Measurements from ENCODE around the gene IL4I1.
"Not testable (repeated sequence)": the region's sequence is repeated elsewhere in the genome, so short reads cannot be mapped to it uniquely, and the experiment has no call there.

IL4I1 gene, protein sequence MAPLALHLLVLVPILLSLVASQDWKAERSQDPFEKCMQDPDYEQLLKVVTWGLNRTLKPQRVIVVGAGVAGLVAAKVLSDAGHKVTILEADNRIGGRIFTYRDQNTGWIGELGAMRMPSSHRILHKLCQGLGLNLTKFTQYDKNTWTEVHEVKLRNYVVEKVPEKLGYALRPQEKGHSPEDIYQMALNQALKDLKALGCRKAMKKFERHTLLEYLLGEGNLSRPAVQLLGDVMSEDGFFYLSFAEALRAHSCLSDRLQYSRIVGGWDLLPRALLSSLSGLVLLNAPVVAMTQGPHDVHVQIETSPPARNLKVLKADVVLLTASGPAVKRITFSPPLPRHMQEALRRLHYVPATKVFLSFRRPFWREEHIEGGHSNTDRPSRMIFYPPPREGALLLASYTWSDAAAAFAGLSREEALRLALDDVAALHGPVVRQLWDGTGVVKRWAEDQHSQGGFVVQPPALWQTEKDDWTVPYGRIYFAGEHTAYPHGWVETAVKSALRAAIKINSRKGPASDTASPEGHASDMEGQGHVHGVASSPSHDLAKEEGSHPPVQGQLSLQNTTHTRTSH

DNA sequence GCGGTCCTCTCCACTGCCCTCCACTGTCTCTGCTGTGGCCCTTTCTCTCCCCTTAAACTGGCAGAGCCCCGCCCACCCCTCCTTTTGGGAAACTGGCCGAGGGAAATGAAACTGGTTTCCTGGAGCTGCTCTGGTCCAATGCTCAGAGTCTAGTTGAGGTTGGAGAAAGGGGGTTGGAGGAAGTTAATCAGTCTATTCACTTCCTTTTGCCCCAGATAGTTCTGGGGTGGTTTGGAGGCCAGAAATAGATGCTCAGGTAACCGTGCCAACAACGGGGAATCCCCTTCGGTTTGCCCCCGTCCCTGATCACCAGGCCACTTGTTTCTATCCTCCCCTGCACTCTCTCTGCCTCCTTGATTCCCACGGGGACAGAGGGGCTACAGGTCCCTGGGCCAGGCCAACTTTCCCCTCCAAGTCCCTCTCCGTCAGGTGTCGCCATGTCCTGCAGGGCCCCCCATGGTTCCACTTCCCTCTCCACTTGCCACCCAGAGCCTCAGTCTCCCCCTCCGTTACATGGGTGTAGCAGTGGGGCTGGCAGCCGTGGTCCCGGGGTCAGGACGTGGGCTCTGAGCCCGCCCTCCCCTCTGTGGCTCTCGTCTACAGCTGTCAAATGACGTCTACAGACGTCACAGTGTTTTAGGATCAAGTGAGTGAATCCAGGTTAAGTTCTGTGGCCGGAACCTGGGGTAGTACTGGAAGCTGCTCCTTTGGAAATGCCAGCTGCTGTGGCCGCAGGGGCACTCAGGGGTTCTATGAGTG is at the start of gene IL4I1:
TSS of gene IL4I1 (minus strand) at position 25 of the 759 bp plus-strand sequence. CDS start 727 bp downstream, outside the sequence.
- H3K9me3 ChIP-seq (ENCODE audit: control insufficient read depth, low read length), result no peaks in the 10 kb centered on the region

DNA sequence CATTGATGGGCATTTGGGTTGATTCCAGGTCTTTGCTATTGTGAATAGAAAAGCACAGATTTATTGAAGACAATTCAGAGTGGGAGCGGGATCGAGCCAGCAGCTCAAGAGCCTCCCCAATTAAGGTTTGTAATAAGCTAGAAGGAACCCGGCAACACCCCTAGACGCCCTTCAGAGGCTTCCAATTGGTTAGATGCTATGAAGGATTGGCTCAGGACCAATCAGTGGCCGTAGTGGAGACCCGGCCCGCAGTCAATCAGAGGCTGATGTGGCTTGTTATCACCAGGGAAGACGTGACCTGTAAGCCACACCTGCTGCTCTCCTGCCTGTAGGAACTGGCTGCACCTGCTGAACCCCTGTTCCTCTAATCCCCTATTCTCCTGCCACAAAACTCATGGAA is 49.7 kb upstream of the IL4I1 start:
- H3K4me1 ChIP-seq (ENCODE audit: control insufficient read depth, insufficient read depth, low read length), result no peaks in the 10 kb centered on the region
- H3K36me3 ChIP-seq (ENCODE audit: control insufficient read depth, insufficient read depth, low read length, severe bottlenecking), result no peaks in the 10 kb centered on the region
- DNase-seq (ENCODE audit: low read depth), result no peak
- H3K9ac ChIP-seq (ENCODE audit: low read length), result no peak overlapping the region
- no peaks in the 10 kb centered on the region for H3K9me3 ChIP-seq (ENCODE audit: control insufficient read depth, low read length)
- H3K4me3 ChIP-seq (ENCODE audit: low read length), result no peak overlapping the region
- H3K27me3 ChIP-seq (replicated peaks; ENCODE audit: control insufficient read depth, insufficient read depth, low read length), result peaks cover 54% of the 10 kb centered on the region

More for the DNA sequence above, at the start of gene IL4I1:
- Histone ChIP-seq H3K4me3 (ENCODE audit: low read length) (no peak within 1 kb of the TSS), H3K27me3 (replicated peaks; ENCODE audit: control insufficient read depth, insufficient read depth, low read length) (peaks cover 5% of the 10 kb centered on the region), H3K4me1 (ENCODE audit: control insufficient read depth, insufficient read depth, low read length) (peaks cover 6% of the 10 kb centered on the region), H3K36me3 (ENCODE audit: control insufficient read depth, insufficient read depth, low read length, severe bottlenecking) (no peaks in the 10 kb centered on the region), H3K9ac (ENCODE audit: low read length) (no peak within 1 kb of the TSS)
- no peak for DNase-seq (ENCODE audit: low read depth)

- DNase-seq (ENCODE audit: low read depth); H3K4me3 ChIP-seq (ENCODE audit: low read length); H3K36me3 ChIP-seq (ENCODE audit: control insufficient read depth, insufficient read depth, low read length, severe bottlenecking); H3K9me3 ChIP-seq (ENCODE audit: control insufficient read depth, low read length); H3K9ac ChIP-seq (ENCODE audit: low read length); H3K4me1 ChIP-seq (ENCODE audit: control insufficient read depth, insufficient read depth, low read length): not testable (repeated sequence)
- H3K27me3 ChIP-seq (replicated peaks; ENCODE audit: control insufficient read depth, insufficient read depth, low read length), result peaks cover 37% of the 10 kb centered on the region
These were observed 47.9 kb upstream of the IL4I1 start for GRCh38 chr19:49944567-49944966.

DNA sequence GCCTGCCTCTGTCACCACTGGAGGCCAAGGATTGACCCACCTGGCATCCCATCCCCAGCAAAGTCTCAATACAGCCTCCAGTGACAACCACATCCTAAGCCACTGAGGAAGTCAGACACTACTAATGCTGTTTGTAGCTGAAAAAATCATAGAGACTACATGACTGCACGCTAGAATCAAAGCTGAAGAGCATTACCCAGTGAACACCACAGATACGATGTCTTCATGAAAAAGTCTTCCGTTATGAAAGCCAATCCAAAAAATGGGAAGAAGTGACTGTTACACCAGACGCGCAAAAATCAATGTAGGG is 43.8 kb upstream of the IL4I1 start:
- DNase-seq (ENCODE audit: low read depth), result no peak
- H3K4me3 ChIP-seq (ENCODE audit: low read length), result no peak overlapping the region
- H3K27me3 ChIP-seq (replicated peaks; ENCODE audit: control insufficient read depth, insufficient read depth, low read length), result peaks cover 13% of the 10 kb centered on the region
- H3K9ac ChIP-seq (ENCODE audit: low read length), result no peak overlapping the region
- no peaks in the 10 kb centered on the region for H3K36me3 ChIP-seq (ENCODE audit: control insufficient read depth, insufficient read depth, low read length, severe bottlenecking)
- no peaks in the 10 kb centered on the region for H3K4me1 ChIP-seq (ENCODE audit: control insufficient read depth, insufficient read depth, low read length)
- H3K9me3 ChIP-seq (ENCODE audit: control insufficient read depth, low read length), result no peaks in the 10 kb centered on the region

DNA sequence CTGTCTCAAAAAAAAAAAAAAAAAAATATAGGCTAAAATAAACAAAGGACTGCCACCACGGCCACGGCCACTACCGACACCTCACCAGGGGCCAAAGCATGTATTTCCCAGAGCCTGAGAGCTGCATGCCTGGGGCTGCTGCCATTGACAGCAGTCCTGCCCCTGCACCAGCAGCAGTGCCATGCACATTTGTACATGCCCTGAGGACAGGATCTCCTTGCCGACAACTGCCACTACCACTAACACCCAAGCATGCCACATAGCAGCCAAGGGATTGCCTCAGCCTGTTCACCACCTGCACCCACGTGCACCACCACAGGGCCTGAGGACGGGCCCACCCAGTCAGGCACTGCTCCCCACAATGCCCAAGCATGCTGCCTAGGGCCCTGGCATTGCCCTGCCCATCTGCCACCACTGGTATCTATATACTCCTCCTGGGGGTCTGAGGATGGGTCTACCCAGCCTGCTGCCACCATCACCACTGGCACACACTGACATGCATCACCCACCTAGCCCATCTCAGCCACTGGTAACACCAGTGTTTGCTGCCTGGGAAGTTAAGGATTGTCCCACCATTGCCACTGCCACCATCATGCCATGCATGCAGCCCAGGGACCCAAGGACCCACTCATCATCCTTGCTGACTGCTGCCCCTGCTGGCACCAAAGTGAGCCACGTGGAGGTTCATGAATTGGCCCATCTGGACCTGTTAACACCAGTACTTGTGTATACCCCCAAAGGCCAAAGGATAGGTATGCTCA is 43.2 kb upstream of the IL4I1 start:
- Histone ChIP-seq H3K4me3 (ENCODE audit: low read length) (no peak overlapping the region), H3K9ac (ENCODE audit: low read length) (no peak overlapping the region), H3K9me3 (ENCODE audit: control insufficient read depth, low read length) (no peaks in the 10 kb centered on the region), H3K36me3 (ENCODE audit: control insufficient read depth, insufficient read depth, low read length, severe bottlenecking) (no peaks in the 10 kb centered on the region), H3K27me3 (replicated peaks; ENCODE audit: control insufficient read depth, insufficient read depth, low read length) (peaks cover 13% of the 10 kb centered on the region), H3K4me1 (ENCODE audit: control insufficient read depth, insufficient read depth, low read length) (no peaks in the 10 kb centered on the region)
- no peak for DNase-seq (ENCODE audit: low read depth)

- Histone ChIP-seq H3K4me3 (ENCODE audit: low read length) (no peak overlapping the region), H3K36me3 (ENCODE audit: control insufficient read depth, insufficient read depth, low read length, severe bottlenecking) (no peaks in the 10 kb centered on the region), H3K27me3 (replicated peaks; ENCODE audit: control insufficient read depth, insufficient read depth, low read length) (peaks cover 12% of the 10 kb centered on the region), H3K9ac (ENCODE audit: low read length) (no peak overlapping the region), H3K9me3 (ENCODE audit: control insufficient read depth, low read length) (no peaks in the 10 kb centered on the region), H3K4me1 (ENCODE audit: control insufficient read depth, insufficient read depth, low read length) (no peaks in the 10 kb centered on the region)
- DNase-seq (ENCODE audit: low read depth), result no peak
These were observed 42.0 kb upstream of the IL4I1 start for GRCh38 chr19:49938662-49939061.

DNA sequence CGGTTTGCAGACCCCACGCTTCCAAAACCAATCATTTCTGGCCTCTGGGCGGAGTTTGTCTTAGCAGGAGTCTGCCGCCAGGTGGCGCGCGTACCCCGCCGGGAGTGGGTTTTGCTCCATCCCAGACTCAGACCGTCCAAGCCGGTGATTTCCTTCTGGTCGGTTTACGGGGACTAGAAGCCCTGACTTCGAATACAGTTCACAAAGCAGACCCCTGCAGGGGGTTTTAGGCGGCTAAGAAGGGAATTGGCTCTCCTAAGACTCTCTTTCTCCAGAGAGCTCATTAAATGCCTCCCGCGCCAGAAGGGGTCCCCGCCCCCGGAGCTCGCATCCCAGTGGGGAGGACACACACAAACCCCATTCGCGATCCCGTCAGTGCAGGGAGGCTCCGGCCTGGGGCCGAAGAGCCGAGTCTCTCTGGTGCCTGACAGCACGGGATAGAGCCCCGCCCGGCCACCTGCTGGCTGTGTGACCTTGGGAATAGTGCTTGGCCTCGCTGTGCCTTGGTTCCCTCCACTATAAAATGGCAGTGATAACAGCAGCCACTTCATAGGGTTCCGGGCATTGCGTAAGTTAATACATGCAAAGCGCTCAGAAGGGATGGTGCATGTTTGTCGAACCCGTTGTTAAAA is 41.2 kb upstream of the IL4I1 start:
- Histone ChIP-seq H3K27me3 (replicated peaks; ENCODE audit: control insufficient read depth, insufficient read depth, low read length) (peaks cover 4% of the 10 kb centered on the region), H3K36me3 (ENCODE audit: control insufficient read depth, insufficient read depth, low read length, severe bottlenecking) (peaks cover 6% of the 10 kb centered on the region), H3K4me3 (ENCODE audit: low read length) (peak overlapping the region; percentile 28), H3K9ac (ENCODE audit: low read length) (no peak overlapping the region), H3K4me1 (ENCODE audit: control insufficient read depth, insufficient read depth, low read length) (no peaks in the 10 kb centered on the region), H3K9me3 (ENCODE audit: control insufficient read depth, low read length) (no peaks in the 10 kb centered on the region)
- peak; percentile 89 for DNase-seq (ENCODE audit: low read depth)

DNA sequence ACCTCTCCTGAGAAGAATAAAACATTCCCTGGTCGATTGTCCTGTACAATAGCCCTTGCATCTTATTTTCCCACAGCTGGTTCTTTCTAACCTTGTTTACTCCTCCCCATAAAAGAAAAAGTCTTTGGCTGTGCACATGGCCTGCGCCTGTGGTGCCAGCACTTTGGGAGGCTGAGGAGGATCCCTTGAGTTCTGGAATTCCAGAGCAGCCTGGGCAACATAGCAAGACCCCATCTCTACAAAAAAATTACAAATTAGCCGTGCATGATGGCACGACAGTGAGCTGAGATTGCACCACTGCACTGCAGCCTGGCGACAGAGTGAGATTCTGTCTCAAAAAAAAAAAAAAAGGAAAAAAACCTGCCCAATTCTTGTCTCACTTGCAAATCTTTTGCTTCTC is 39.9 kb upstream of the IL4I1 start:
- Histone ChIP-seq H3K36me3 (ENCODE audit: control insufficient read depth, insufficient read depth, low read length, severe bottlenecking) (peaks cover 16% of the 10 kb centered on the region), H3K4me3 (ENCODE audit: low read length) (no peak overlapping the region), H3K4me1 (ENCODE audit: control insufficient read depth, insufficient read depth, low read length) (no peaks in the 10 kb centered on the region), H3K9ac (ENCODE audit: low read length) (no peak overlapping the region), H3K9me3 (ENCODE audit: control insufficient read depth, low read length) (no peaks in the 10 kb centered on the region), H3K27me3 (replicated peaks; ENCODE audit: control insufficient read depth, insufficient read depth, low read length) (no peaks in the 10 kb centered on the region)
- DNase-seq (ENCODE audit: low read depth), result no peak

DNA sequence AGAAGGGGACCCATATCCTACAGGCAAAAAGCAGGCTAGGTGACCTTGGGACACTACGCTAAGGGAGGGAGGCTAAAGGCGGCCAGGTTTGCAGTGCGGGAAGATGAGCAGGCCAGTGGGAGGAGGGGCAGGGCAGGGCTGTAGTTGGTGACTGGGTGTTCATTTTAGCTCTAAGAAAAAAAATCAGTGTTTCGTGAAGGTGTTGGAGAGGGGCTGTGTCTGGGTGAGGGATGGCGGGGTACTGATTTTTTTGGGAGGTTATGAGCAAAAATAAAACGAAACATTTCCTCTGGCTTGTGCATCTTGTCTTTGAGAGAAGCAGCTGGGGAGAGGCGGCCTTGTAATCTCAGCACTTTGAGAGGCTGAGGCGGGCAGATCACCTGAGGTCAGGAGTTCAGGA is 37.0 kb upstream of the IL4I1 start:
- H3K27me3 ChIP-seq (replicated peaks; ENCODE audit: control insufficient read depth, insufficient read depth, low read length), result no peaks in the 10 kb centered on the region
- H3K4me3 ChIP-seq (ENCODE audit: low read length), result no peak overlapping the region
- DNase-seq (ENCODE audit: low read depth), result no peak
- H3K9ac ChIP-seq (ENCODE audit: low read length), result no peak overlapping the region
- no peaks in the 10 kb centered on the region for H3K9me3 ChIP-seq (ENCODE audit: control insufficient read depth, low read length)
- H3K4me1 ChIP-seq (ENCODE audit: control insufficient read depth, insufficient read depth, low read length), result peaks cover 4% of the 10 kb centered on the region
- H3K36me3 ChIP-seq (ENCODE audit: control insufficient read depth, insufficient read depth, low read length, severe bottlenecking), result peaks cover 24% of the 10 kb centered on the region

DNA sequence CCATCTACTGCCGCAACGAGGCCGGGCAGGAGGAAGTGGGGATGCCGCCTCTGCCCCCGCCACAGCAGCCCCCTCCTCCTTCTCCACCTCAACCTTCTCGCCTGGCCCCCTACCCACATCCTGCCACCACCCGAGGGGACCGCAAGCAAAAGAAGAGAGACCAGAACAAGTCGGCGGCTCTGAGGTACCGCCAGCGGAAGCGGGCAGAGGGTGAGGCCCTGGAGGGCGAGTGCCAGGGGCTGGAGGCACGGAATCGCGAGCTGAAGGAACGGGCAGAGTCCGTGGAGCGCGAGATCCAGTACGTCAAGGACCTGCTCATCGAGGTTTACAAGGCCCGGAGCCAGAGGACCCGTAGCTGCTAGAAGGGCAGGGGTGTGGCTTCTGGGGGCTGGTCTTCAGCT is 36.0 kb upstream of the IL4I1 start:
- no peak for DNase-seq (ENCODE audit: low read depth)
- Histone ChIP-seq H3K4me1 (ENCODE audit: control insufficient read depth, insufficient read depth, low read length) (peaks cover 7% of the 10 kb centered on the region), H3K9me3 (ENCODE audit: control insufficient read depth, low read length) (no peaks in the 10 kb centered on the region)

More for the DNA sequence above, 36.0 kb upstream of the IL4I1 start:
- Histone ChIP-seq H3K4me3 (ENCODE audit: low read length) (no peak overlapping the region), H3K27me3 (replicated peaks; ENCODE audit: control insufficient read depth, insufficient read depth, low read length) (no peaks in the 10 kb centered on the region), H3K36me3 (ENCODE audit: control insufficient read depth, insufficient read depth, low read length, severe bottlenecking) (peaks cover 24% of the 10 kb centered on the region), H3K9ac (ENCODE audit: low read length) (no peak overlapping the region)
